Measurements from ENCODE around the gene RPL29.

RPL29 gene

DNA sequence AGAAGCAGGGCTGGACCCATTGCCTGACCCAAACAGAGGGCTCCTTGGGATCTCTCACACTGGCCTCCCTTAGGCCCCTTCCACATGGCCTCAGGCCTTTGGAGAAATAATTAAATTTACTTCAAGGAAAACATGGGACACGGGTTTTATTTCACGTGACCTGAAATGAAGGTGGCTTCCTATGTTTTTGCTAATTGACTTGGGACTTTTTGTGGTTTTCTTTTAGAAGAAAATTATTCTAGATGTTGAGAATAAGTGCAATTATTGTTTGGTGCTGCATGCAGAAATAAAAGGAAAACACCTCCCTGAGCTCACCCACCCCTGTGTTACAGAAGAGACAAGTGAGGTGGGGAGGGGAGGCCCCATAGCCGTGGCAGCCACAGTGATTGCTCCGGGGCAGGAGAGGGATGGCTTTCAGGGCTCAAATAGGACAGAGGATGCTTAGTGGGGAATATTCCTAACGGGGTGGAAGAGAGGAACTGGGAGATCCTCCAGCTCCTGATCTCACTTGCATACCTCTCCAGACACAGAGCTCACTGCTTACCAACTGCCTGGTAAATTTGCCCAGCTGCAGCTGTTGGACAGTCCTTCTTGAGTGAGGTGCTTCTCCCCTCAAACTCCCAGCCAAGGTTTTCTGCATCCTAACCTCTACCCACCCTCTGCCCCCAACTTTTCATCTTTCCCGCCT lies 29.2 kb upstream of the RPL29 start:
- no peak for DNase-seq

DNA sequence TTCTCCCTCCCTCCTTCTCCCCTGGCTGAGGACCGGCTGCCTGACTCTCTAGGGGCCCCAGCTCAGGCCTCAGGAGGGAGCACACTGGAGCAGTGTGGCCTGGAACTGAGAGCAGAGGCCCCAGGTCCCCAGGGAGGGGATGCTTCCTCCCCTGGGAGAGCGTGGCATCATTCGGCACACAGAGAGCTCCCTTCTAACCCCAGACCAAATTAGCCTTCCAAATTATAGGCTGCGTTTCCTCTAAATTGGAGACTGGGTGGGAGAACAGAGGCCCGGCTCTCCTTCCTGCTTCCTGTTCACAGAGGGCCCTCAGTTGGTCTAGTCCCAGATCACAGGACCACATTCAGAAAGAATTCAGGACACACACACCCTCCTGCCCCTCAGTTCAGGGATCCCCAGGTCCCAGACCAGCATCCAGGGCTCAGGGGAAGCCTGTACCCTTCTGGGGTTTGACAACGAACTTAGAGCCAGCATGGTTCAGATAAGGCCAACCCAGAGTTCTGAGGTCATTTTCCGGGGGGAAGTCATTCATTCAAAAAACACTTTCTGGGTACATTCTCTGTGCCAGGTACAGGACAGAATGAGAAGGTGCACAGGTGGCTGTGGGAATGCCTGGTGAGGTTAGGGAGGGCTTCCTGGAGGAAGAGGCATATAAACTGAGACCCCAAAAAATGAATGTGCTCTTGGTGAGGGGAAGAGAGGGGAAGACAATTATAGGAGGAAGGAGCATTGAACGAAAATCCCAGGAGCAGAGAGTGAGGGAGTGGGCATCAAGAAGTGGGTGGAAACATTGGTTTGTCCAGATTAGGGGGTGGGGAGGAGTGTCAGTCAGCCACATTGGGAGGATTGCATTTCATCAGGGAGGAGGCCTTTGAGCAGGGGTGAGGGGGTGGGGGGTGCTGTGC lies 28.4 kb upstream of the RPL29 start:
- no peak for DNase-seq

DNA sequence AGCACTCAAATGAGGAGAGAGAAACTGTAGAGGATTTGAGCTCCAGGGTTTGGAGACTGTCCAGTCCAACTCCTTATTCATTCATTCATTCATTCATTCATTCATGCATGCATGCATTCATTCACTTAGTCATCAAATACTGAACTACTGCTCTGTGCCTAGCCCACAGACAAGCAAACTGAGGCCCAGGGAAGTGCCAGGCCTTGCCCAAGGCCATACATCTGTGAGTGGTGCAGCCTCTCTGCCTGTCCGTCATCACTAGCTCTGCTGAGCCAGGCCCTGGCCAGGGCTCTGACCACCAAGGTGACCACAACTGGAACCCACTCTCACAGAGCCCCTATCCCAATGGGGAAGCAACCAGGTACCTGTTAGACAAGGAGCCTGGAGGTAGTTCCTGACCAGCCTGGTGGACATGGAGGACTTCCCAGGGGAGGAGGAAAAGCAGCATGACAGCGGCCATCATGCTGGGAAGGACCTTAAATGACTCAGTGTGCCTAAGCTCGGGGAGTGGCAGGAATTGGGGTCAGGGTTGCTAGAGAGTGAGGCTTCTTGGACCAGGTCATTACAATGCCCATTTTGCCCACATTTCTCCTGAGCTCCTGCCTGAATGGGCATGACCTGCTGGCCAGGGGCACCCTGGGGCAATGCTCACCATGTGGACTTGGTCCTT lies 27.5 kb upstream of the RPL29 start:
- no peak for DNase-seq

- DNase-seq = no peak
Observed at GRCh38 chr3:52022323-52023100, 26.8 kb upstream of the RPL29 start.

GRCh38 chr3:52021489-52022268 lies 26.0 kb upstream of the RPL29 start:
- DNase-seq = no peak

DNA sequence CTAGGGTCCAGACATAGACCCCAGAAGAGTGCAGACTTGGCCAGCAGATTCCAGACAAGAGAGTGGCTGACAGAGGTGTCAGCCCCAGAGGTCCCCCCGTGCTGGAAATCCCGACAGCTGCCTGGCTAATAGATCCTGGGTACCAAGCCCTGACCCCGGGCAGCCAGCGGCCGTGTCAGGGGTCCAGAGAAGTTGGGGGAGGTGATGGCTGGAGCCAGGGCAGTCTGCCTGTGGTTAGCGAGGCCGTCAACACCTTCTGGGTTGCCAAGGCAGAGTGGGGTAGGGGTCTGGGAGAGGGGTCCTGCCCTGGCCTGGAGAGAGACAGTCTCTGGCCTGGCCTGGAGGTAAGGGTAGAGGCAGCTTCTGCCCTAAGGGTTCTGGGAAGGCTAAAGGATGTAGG lies 25.1 kb upstream of the RPL29 start:
- no peak for DNase-seq

DNA sequence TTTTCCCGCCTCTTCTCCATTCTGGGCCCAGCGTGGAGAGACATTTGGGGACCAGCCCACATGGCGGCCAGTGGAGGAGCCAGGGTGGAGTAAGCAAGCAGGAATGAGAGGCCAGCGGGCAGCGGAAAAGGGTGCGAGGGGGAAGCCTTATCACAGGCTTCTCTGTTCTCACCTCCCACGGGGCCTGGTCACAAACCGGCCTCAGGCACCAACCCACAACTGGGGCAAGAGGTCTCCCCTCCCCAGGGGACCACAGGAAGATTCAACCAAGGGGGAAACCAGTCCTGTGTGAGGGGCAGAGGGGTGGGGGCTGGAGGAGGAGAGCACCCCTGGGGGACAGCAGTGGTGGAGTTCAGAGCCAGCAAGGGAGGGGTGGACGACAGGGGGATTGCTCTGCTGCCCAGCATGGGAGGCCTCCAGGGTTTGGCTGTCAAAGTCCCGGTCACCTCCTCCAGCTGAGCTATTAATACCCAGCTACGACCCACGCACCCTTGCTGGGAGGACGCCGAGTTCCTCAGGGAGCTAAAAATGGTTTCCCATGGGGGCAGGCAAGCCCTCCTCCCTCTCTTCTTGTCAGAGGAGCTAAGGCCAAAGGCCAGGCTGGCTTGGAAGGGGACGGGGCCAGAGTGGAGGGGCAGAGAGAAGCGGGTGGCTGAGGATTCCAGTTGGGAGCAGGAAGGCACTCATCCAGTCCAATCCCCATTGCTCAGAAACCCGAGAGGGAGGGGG lies 23.8 kb upstream of the RPL29 start:
- DNase-seq = no peak

- no peak for DNase-seq
Observed at GRCh38 chr3:52018319-52019000, 22.8 kb upstream of the RPL29 start.

- no peak for DNase-seq
Observed at GRCh38 chr3:52017586-52017985, 21.9 kb upstream of the RPL29 start.

GRCh38 chr3:52015438-52016228 lies 19.9 kb upstream of the RPL29 start:
- DNase-seq = no peak

DNA sequence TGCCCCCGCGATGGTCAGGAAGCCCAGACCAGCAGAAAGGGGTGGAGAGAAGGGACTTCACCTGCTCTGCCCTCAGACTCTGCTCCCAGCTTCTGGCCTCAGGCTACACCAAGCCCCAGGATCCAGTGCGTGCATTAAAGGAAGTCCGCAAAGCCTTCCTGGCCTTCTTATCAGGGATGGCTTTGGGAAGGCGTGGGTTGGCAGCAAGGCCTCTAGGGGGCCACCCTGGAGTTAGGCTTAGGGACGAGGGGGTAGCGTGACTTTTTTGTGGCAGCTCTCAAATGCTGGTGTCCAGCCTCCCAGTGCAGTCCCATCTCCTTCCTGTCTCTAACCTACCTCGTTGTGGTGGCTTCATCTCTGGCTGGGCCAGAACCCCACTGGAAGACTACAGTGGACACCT lies 18.9 kb upstream of the RPL29 start:
- no peak for DNase-seq

GRCh38 chr3:52013802-52014598 lies 18.3 kb upstream of the RPL29 start:
- no peak for DNase-seq

- DNase-seq = no peak
Observed at GRCh38 chr3:52012699-52013098, 17.0 kb upstream of the RPL29 start.

- DNase-seq = no peak
Observed at GRCh38 chr3:52010431-52010830, 14.7 kb upstream of the RPL29 start.

GRCh38 chr3:52007291-52007690 lies 11.6 kb upstream of the RPL29 start:
- no peak for DNase-seq

- DNase-seq = no peak
Observed at GRCh38 chr3:52006820-52007133, 11.1 kb upstream of the RPL29 start.

DNA sequence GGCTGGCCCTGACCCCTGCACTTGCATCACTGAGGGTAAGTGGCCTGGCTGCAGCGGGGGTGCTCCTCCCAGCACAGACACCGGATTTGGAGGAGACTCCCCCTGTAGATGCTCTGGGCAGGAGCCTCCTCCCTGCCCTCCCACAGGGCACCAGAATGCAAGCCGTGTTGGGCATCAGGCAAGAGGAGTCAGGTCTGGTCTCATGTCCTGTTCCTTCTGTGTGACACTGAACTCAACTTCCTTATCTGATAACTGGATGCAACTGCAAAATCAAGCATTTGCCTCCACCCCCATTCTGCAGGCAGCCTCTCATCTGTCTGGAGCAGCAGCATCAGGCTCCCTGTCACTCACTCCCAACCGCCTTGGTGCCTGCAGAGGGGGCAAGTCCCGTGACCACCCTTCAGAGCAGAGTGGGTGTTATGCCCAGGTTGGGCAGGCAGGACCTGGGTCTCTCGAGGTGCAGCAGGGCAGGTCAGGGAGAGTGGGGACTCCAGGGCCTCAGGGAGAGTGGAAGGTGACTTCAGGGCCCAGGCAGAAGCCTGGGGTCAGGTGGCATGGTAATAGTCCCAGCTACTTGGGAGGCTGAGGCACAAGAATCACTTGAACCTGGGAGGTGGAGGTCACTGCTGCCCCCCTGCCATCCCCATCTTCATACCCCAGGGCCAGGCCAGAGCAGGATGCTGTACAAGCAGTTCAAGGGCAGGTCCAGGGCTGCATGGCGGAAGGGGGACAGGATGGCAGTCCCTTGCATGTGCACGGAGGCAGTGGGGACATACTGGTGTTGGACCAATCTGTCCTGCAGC lies 10.5 kb upstream of the RPL29 start:
- no peak for DNase-seq

DNA sequence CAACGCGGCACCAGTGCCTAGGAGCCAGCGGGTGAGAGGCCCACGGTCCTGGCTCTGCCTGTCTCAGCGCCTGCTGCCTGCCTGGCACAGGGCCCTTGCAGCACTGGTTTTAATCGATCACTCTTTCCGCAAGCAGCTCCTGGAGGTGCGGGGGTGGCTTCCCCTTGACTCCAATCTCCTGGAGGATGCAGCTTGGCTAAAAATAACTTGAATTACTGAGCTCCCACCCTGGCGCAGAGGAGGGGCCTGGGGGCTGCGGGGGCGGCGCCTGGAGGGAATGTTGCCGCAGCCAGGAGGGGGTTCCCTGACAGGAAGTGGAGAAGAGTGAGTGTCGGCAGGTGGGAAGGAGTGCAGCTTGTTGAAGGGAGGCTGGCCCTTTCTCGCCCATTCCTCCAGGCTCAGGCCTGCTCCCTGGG lies 9.9 kb upstream of the RPL29 start:
- no peak for DNase-seq
